Natural killer cell (primary cell): ENCODE results near the gene IMMP1L. TPM values are rescaled to one million over a fixed set of nuclear protein-coding genes. Genes with fewer than 3 reads are reported as not detected.

ENCODE experiments used
- ATAC-seq, 3 donors: fragments of 150-1000 bp in 2 of 3; fragments of 200-7000 bp in 1 of 3; cut with Tn5 transposase; 1 replicate in 1 of 3; 2 replicates in 2 of 3; pipeline ENCODE4 v1.10.0; 2021; ENCODE audit warnings: mild to moderate bottlenecking in 2 of 3, moderate library complexity in 2 of 3
- DNase-seq, 2 donors: peaks; one replicate each; pipeline versions ENCODE4 v3.0.0 to v3.0.0-alpha.2; 2013 to 2021; ENCODE audit warnings: mixed read lengths in 1 of 2
- H3K27ac ChIP-seq: one replicate; pipeline ENCODE4 v1.5.1; 2013; ENCODE audit warnings: mild to moderate bottlenecking, low read length
- H3K27me3 ChIP-seq: one replicate; pipeline ENCODE4 v1.6.1; 2013; ENCODE audit warnings: low read length; ENCODE audit not compliant: control insufficient read depth, insufficient read depth
- H3K36me3 ChIP-seq: one replicate; pipeline ENCODE4 v1.6.1; 2013; ENCODE audit warnings: low read length; ENCODE audit not compliant: control insufficient read depth, insufficient read depth
- H3K4me1 ChIP-seq: one replicate; pipeline ENCODE4 v1.6.1; 2013; ENCODE audit warnings: low read length; ENCODE audit not compliant: control insufficient read depth, insufficient read depth
- H3K4me3 ChIP-seq: one replicate; pipeline ENCODE4 v1.5.1; 2013; ENCODE audit warnings: low read length
- H3K9me3 ChIP-seq: one replicate; pipeline ENCODE4 v1.6.1; 2013; ENCODE audit warnings: low read length; ENCODE audit not compliant: control insufficient read depth, insufficient read depth
- H3K27ac Mint-ChIP-seq, 2 donors: one replicate each; pipeline ENCODE4 v1.8.0; 2022; ENCODE audit warnings: mild to moderate bottlenecking in 2 of 2, mixed read lengths in 2 of 2, moderate library complexity in 1 of 2
- H3K27me3 Mint-ChIP-seq, 2 donors: one replicate each; pipeline ENCODE4 v1.8.0; 2022; ENCODE audit warnings: low read depth in 2 of 2, mixed read lengths in 2 of 2
- H3K36me3 Mint-ChIP-seq: one replicate; pipeline ENCODE4 v1.8.0; 2022; ENCODE audit warnings: mixed read lengths
- H3K4me1 Mint-ChIP-seq, 2 donors: one replicate each; pipeline ENCODE4 v1.8.0; 2022; ENCODE audit warnings: mixed read lengths in 2 of 2
- H3K4me3 Mint-ChIP-seq: one replicate; pipeline ENCODE4 v1.8.0; 2022; ENCODE audit warnings: mild to moderate bottlenecking, moderate library complexity, mixed read lengths
- H3K9me3 Mint-ChIP-seq, 2 donors: one replicate each; pipeline ENCODE4 v1.8.0; 2022; ENCODE audit warnings: mixed read lengths in 2 of 2
- CTCF ChIP-seq: fragments of 200-600 bp; IDR thresholded peaks from one replicate; pipeline ENCODE4 v1.8.0; 2022; ENCODE audit warnings: antibody characterized with exemption
- WGBS: methylation state at CpG from one replicate; pipeline ENCODE4 v1.1.7; 2013; ENCODE audit warnings: missing lambda C conversion rate; ENCODE audit not compliant: insufficient coverage; 5-methylcytosine and 5-hydroxymethylcytosine counted together
- intact Hi-C: fragments of 100-400 bp; cut with micrococcal nuclease; formaldehyde crosslinking; loops from one replicate; pipeline ENCODE4 v1.14.2; 2022
- total RNA-seq, 4 donors: library from RNA; stranded (reverse); fragments of 120-200 nt in 1 of 4; gene quantifications; one replicate each; pipeline versions ENCODE4 v1.2.3 to v1.2.4, GENCODE V29; 2013 to 2022

IMMP1L gene
- total RNA-seq, 3 donors from 2014 or later (not counting 1 experiment from before 2014, with no cell fraction given), result 12.0 to 17.3 (median 15.7) TPM

- Histone ChIP-seq H3K9me3 (no peaks in the 10 kb centered on the region), H3K4me3 (no peak overlapping the region), H3K27me3 (no peaks in the 10 kb centered on the region), H3K27ac (no peak overlapping the region), H3K36me3 (no peaks in the 10 kb centered on the region), H3K4me1 (no peaks in the 10 kb centered on the region)
- no peak overlapping the region for H3K27ac Mint-ChIP-seq
- no peaks in the 10 kb centered on the region for H3K36me3 Mint-ChIP-seq
- WGBS, result 100% methylated on average over 2 of the region's 4 CpGs
- TF ChIP-seq CTCF, result no peak
- H3K27me3 Mint-ChIP-seq, result no peaks in the 10 kb centered on the region
- H3K4me1 Mint-ChIP-seq, result peaks cover 0 to 5% of the 10 kb centered on the region in 2 donors
- intact Hi-C loops, result no loop called here
- no peak for ATAC-seq
- no peak for DNase-seq
- H3K4me3 Mint-ChIP-seq, result no peak overlapping the region
- no peaks in the 10 kb centered on the region for H3K9me3 Mint-ChIP-seq
Measured at GRCh38 chr11:31479066-31479465, 30.4 kb downstream of the IMMP1L start.

- TF ChIP-seq CTCF, result no peak
- Mint-ChIP-seq H3K4me3 (no peak overlapping the region), H3K36me3 (no peaks in the 10 kb centered on the region), H3K27ac (no peak overlapping the region), H3K9me3 (no peaks in the 10 kb centered on the region), H3K4me1 (peaks cover 0 to 5% of the 10 kb centered on the region in 2 donors), H3K27me3 (no peaks in the 10 kb centered on the region)
- H3K4me1 ChIP-seq, result no peaks in the 10 kb centered on the region
- no peaks in the 10 kb centered on the region for H3K9me3 ChIP-seq
- ATAC-seq, result no peak
- no peak overlapping the region for H3K27ac ChIP-seq
- no peak overlapping the region for H3K4me3 ChIP-seq
- no peak for DNase-seq
- 100% methylated on average over 2 of the region's 2 CpGs for WGBS
- intact Hi-C loops, result no loop called here
- H3K36me3 ChIP-seq, result no peaks in the 10 kb centered on the region
- H3K27me3 ChIP-seq, result no peaks in the 10 kb centered on the region
Measured at GRCh38 chr11:31478223-31478590, 31.2 kb downstream of the IMMP1L start.

GRCh38 chr11:31477528-31478222, 31.7 kb downstream of the IMMP1L start:
- no peaks in the 10 kb centered on the region for H3K9me3 ChIP-seq
- H3K27me3 Mint-ChIP-seq, result no peaks in the 10 kb centered on the region
- ATAC-seq, result no peak
- no peak overlapping the region for H3K4me3 Mint-ChIP-seq
- DNase-seq, result no peak
- no peak overlapping the region for H3K4me3 ChIP-seq
- intact Hi-C loops, result no loop called here
- H3K4me1 ChIP-seq, result no peaks in the 10 kb centered on the region
- no peak for TF ChIP-seq CTCF
- H3K27ac ChIP-seq, result no peak overlapping the region
- H3K36me3 Mint-ChIP-seq, result no peaks in the 10 kb centered on the region
- H3K27me3 ChIP-seq, result no peaks in the 10 kb centered on the region
- 95% methylated on average over 6 of the region's 6 CpGs for WGBS
- H3K36me3 ChIP-seq, result no peaks in the 10 kb centered on the region
- peaks cover 0 to 5% of the 10 kb centered on the region in 2 donors for H3K4me1 Mint-ChIP-seq
- H3K9me3 Mint-ChIP-seq, result no peaks in the 10 kb centered on the region
- H3K27ac Mint-ChIP-seq, result no peak overlapping the region

- Histone ChIP-seq H3K4me1 (no peaks in the 10 kb centered on the region), H3K9me3 (no peaks in the 10 kb centered on the region), H3K27me3 (no peaks in the 10 kb centered on the region), H3K4me3 (no peak overlapping the region), H3K27ac (no peak overlapping the region), H3K36me3 (no peaks in the 10 kb centered on the region)
- H3K4me1 Mint-ChIP-seq, result peaks cover 0 to 5% of the 10 kb centered on the region in 2 donors
- no peaks in the 10 kb centered on the region for H3K9me3 Mint-ChIP-seq
- no peak overlapping the region for H3K27ac Mint-ChIP-seq
- H3K36me3 Mint-ChIP-seq, result no peaks in the 10 kb centered on the region
- DNase-seq (no peak), ATAC-seq (no peak)
- no peaks in the 10 kb centered on the region for H3K27me3 Mint-ChIP-seq
- no peak for TF ChIP-seq CTCF
- intact Hi-C loops, result no loop called here
- H3K4me3 Mint-ChIP-seq, result no peak overlapping the region
Measured at GRCh38 chr11:31474083-31474482, 35.3 kb downstream of the IMMP1L start.
